GM21825 (cell line): ENCODE results near the gene OPTN.
"Not testable (repeated sequence)": the region's sequence is repeated elsewhere in the genome, so short reads cannot be mapped to it uniquely, and the experiment has no call there.

Experiments used
- ATAC-seq: cut with Tn5 transposase; IDR thresholded peaks from one replicate; pipeline ENCODE4 v1.9.1; 2021; ENCODE audit warnings: mild to moderate bottlenecking, moderate library complexity; ENCODE audit not compliant: unreplicated experiment

OPTN gene

GRCh38 chr10:13089345-13089744 is 10.6 kb upstream of the OPTN start:
- ATAC-seq = no peak

- ATAC-seq = no peak
Observed at GRCh38 chr10:13090289-13090688, 9.7 kb upstream of the OPTN start.

GRCh38 chr10:13091801-13092200 is 8.2 kb upstream of the OPTN start:
- no peak for ATAC-seq

GRCh38 chr10:13092291-13093102 is 7.5 kb upstream of the OPTN start:
- ATAC-seq = no peak

GRCh38 chr10:13094082-13094481 is 5.9 kb upstream of the OPTN start:
- ATAC-seq = not testable (repeated sequence)

GRCh38 chr10:13095094-13095493 is 4.9 kb upstream of the OPTN start:
- ATAC-seq = no peak

- no peak for ATAC-seq
Observed at GRCh38 chr10:13095929-13096328, 4.0 kb upstream of the OPTN start.

- peak; percentile 28 for ATAC-seq
Observed at GRCh38 chr10:13099144-13099665, 758 bp upstream of the OPTN start.

- ATAC-seq = peak; percentile 21
Observed at GRCh38 chr10:13100349-13101294, 659 bp downstream of the OPTN start.

- ATAC-seq = no peak
Observed at GRCh38 chr10:13102002-13102794, 2.2 kb downstream of the OPTN start.

GRCh38 chr10:13103554-13103953 is 3.6 kb downstream of the OPTN start:
- ATAC-seq = no peak

GRCh38 chr10:13104697-13105096 is 4.7 kb downstream of the OPTN start:
- ATAC-seq = no peak

- no peak for ATAC-seq
Observed at GRCh38 chr10:13105184-13105583, 5.2 kb downstream of the OPTN start.

- ATAC-seq = no peak
Observed at GRCh38 chr10:13106387-13107045, 6.6 kb downstream of the OPTN start.

- no peak for ATAC-seq
Observed at GRCh38 chr10:13110908-13111307, 10.9 kb downstream of the OPTN start.

GRCh38 chr10:13113544-13113943 is 13.6 kb downstream of the OPTN start:
- no peak for ATAC-seq

GRCh38 chr10:13115832-13116803 is 16.2 kb downstream of the OPTN start:
- no peak for ATAC-seq

- ATAC-seq = no peak
Observed at GRCh38 chr10:13117841-13118783, 18.1 kb downstream of the OPTN start.
